Measurements from ENCODE around the gene IVD. TPM values are rescaled to one million over a fixed set of nuclear protein-coding genes. Genes with fewer than 3 reads are reported as not detected.

IVD gene
- polyA plus RNA-seq, 1 experiment: 63.9 TPM

DNA sequence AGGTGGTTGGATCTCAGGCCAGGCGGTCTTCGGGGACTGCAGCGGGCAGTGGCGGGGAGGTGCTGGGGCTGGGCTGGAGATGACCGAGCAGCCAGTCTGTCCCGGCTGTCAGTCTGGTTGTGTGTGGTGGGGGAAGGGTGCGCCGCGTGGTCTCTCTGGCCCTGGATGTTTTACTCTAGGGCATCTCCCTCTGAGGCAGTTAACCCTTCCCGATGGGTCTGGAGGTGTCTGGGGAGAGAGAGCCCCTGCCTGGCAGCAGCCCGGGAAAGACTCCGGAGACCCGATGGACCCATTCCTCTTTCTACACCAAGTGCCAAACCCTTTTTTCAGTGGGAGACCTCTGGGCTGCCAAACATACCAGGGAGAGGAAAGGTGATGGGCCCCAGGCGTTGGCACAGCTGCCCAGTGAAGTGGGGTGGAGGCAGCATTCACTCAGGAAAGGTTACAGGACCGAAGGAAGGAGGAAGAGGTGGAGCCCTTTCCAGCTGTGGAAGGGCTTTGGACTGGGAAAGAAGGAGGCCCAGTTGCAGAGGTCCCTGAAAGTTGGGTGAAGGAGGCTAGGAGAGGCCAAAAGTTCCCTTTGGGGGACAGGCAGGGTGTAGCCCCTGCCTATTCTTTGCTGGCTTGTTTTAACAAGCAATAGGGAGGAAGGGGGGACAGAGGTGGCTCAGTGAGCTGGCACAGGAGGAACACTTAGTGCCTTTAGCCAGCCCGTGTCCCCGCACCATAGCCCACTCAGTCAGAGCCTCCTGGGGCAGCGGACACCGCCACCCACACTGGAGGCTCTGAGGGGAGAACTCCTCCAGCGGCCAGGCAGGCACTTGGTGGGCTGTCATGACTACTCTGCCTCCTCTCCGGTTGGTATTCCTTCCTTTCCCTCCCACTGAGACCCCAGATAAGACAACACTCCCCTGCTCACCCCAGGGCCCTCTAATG lies 32.4 kb downstream of the IVD start:
- CTCF ChIA-PET: interaction anchor here (0.6 to 1.9 kb wide), 4 partner anchors 17 to 170 kb away, joined by 3 to 4 read pairs (median 3); no protein-coding TSS in a partner anchor
- no peak for DNase-seq (ENCODE audit: low read depth)
- H3K4me3 ChIP-seq (ENCODE audit: low read depth, low read length): no peak overlapping the region
- POLR2A ChIA-PET: interaction anchor here (0.7 kb wide), 1 partner anchor 112 kb away, joined by 3 read pairs; no protein-coding TSS in a partner anchor
- H3K27me3 ChIP-seq (ENCODE audit: control insufficient read depth, insufficient read depth, low read length): peaks cover 38% of the 10 kb centered on the region
- TF ChIP-seq, protein P1, sequence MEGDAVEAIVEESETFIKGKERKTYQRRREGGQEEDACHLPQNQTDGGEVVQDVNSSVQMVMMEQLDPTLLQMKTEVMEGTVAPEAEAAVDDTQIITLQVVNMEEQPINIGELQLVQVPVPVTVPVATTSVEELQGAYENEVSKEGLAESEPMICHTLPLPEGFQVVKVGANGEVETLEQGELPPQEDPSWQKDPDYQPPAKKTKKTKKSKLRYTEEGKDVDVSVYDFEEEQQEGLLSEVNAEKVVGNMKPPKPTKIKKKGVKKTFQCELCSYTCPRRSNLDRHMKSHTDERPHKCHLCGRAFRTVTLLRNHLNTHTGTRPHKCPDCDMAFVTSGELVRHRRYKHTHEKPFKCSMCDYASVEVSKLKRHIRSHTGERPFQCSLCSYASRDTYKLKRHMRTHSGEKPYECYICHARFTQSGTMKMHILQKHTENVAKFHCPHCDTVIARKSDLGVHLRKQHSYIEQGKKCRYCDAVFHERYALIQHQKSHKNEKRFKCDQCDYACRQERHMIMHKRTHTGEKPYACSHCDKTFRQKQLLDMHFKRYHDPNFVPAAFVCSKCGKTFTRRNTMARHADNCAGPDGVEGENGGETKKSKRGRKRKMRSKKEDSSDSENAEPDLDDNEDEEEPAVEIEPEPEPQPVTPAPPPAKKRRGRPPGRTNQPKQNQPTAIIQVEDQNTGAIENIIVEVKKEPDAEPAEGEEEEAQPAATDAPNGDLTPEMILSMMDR (IDR thresholded peaks at IDR 0.05; ENCODE audit: insufficient read depth, low read depth, low read length): no peak
- no peaks in the 10 kb centered on the region for H3K36me3 ChIP-seq (ENCODE audit: control insufficient read depth, insufficient read depth, low read length)

GRCh38 chr15:40438712-40439111 lies 33.1 kb downstream of the IVD start:
- CTCF ChIA-PET: interaction anchor here (0.6 to 2.1 kb wide), 4 partner anchors 17 to 250 kb away, joined by 3 to 6 read pairs (median 3); no protein-coding TSS in a partner anchor

GRCh38 chr15:40439461-40439959 lies 33.9 kb downstream of the IVD start:
- no peak for DNase-seq (ENCODE audit: low read depth)
- POLR2A ChIA-PET: no interaction called here
- H3K36me3 ChIP-seq (ENCODE audit: control insufficient read depth, insufficient read depth, low read length): no peaks in the 10 kb centered on the region
- TF ChIP-seq, protein P1 (IDR thresholded peaks at IDR 0.05; ENCODE audit: insufficient read depth, low read depth, low read length): no peak
- peak overlapping the region; percentile 79 for H3K4me3 ChIP-seq (ENCODE audit: low read depth, low read length)
- peaks cover 30% of the 10 kb centered on the region for H3K27me3 ChIP-seq (ENCODE audit: control insufficient read depth, insufficient read depth, low read length)
- CTCF ChIA-PET: interaction anchor here (0.6 to 2.3 kb wide), 8 partner anchors 17 to 251 kb away, joined by 3 to 6 read pairs (median 4); no protein-coding TSS in a partner anchor

More at GRCh38 chr15:40438712-40439111, 33.1 kb downstream of the IVD start:
- TF ChIP-seq, protein P1 (IDR thresholded peaks at IDR 0.05; ENCODE audit: insufficient read depth, low read depth, low read length): no peak
- H3K36me3 ChIP-seq (ENCODE audit: control insufficient read depth, insufficient read depth, low read length): no peaks in the 10 kb centered on the region
- no peak for DNase-seq (ENCODE audit: low read depth)
- H3K27me3 ChIP-seq (ENCODE audit: control insufficient read depth, insufficient read depth, low read length): peaks cover 36% of the 10 kb centered on the region
- H3K4me3 ChIP-seq (ENCODE audit: low read depth, low read length): no peak overlapping the region
- POLR2A ChIA-PET: no interaction called here

- POLR2A ChIA-PET: no interaction called here
- CTCF ChIA-PET: interaction anchor here (0.6 to 2.3 kb wide), 13 partner anchors 10 to 155 kb away, joined by 3 to 6 read pairs (median 3); partner anchors contain the start of gene CCDC32
- Histone ChIP-seq H3K27me3 (ENCODE audit: control insufficient read depth, insufficient read depth, low read length) (peaks cover 25% of the 10 kb centered on the region), H3K36me3 (ENCODE audit: control insufficient read depth, insufficient read depth, low read length) (no peaks in the 10 kb centered on the region), H3K4me3 (ENCODE audit: low read depth, low read length) (peak overlapping the region; percentile 79)
- TF ChIP-seq, protein P1 (IDR thresholded peaks at IDR 0.05; ENCODE audit: insufficient read depth, low read depth, low read length): no peak
- no peak for DNase-seq (ENCODE audit: low read depth)
These were observed 34.6 kb downstream of the IVD start for GRCh38 chr15:40439960-40440742.
